Gastrocnemius medialis (tissue), 4 donors: ENCODE results near the gene HECTD4. TPM values are rescaled to one million over a fixed set of nuclear protein-coding genes. Genes with fewer than 3 reads are reported as not detected.

Source experiments
- ATAC-seq, 2 donors: fragments of 150-250 bp; one replicate each; pipeline ENCODE4 v1.9.1; 2016
- DNase-seq, 2 donors: peaks; one replicate each; pipeline ENCODE4 v3.0.0-alpha.2; 2019
- H3K27ac ChIP-seq, 4 donors: fragments of 200-600 bp; sonication (generic); 1 replicate in 1 of 4; 2 replicates in 3 of 4; pipeline ENCODE4 v1.5.1; 2016 to 2018; ENCODE audit warnings: mild to moderate bottlenecking in 2 of 4, moderate library complexity in 1 of 4
- H3K27me3 ChIP-seq, 3 donors: fragments of 200-600 bp; sonication (generic) in 2 of 3; 1 replicate in 1 of 3; 2 replicates in 2 of 3; pipeline versions ENCODE4 v1.5.1 to v1.6.0; 2016 to 2019; ENCODE audit warnings: mild to moderate bottlenecking in 1 of 3, moderate library complexity in 1 of 3
- H3K36me3 ChIP-seq, 2 donors: fragments of 200-600 bp; sonication (generic) in 1 of 2; one replicate each; pipeline ENCODE4 v1.5.1; 2017 to 2018
- H3K4me1 ChIP-seq, 2 donors: fragments of 200-600 bp; sonication (generic) in 1 of 2; one replicate each; pipeline ENCODE4 v1.5.1; 2016 to 2017; ENCODE audit warnings: mild to moderate bottlenecking in 2 of 2
- H3K4me3 ChIP-seq, 4 donors: fragments of 200-600 bp; sonication (generic) in 3 of 4; 1 replicate in 1 of 4; 2 replicates in 3 of 4; pipeline ENCODE4 v1.5.1; 2016 to 2019; ENCODE audit warnings: mild to moderate bottlenecking in 2 of 4
- H3K9me3 ChIP-seq, 3 donors: fragments of 200-600 bp; sonication (generic) in 2 of 3; 1 replicate in 1 of 3; 2 replicates in 2 of 3; pipeline ENCODE4 v1.5.1; 2016 to 2019
- POLR2A ChIP-seq, 2 donors: fragments of 450-650 bp; IDR thresholded peaks; one replicate each; pipeline ENCODE4 v1.6.1; 2017; ENCODE audit warnings: antibody characterized with exemption in 2 of 2, mild to moderate bottlenecking in 2 of 2, moderate library complexity in 2 of 2
- in situ Hi-C, 4 donors: fragments of 200-750 bp; cut with MboI; loops; one replicate each; pipeline versions ENCODE4 v1.15.0 to v1.8.0; 2017; ENCODE audit warnings: low sequenced_read_pairs in 4 of 4
- intact Hi-C: fragments of 100-400 bp; cut with DNase I; formaldehyde crosslinking; loops from one replicate; pipeline ENCODE4 v1.15.1; 2023; ENCODE audit warnings: low total_unique reads
- total RNA-seq, 4 donors: library from RNA; depleted of rRNA; stranded (reverse); fragments of >200 nt; gene quantifications; one replicate each; pipeline versions ENCODE4 v1.1.0 to v1.2.3, GENCODE V29; 2016
- TF ChIP-seq, protein P1 (sequence below), 5 experiments: fragments of 450-650 bp in 3 of 5; fragments of 200-600 bp in 2 of 5; sonication (generic) in 2 of 5; IDR thresholded peaks in 4 of 5; conservative IDR thresholded peaks in 1 of 5; 1 replicate in 4 of 5; 2 replicates in 1 of 5; pipeline ENCODE4 v1.5.1; 2016 to 2019; ENCODE audit warnings: antibody characterized with exemption in 5 of 5, mild to moderate bottlenecking in 3 of 5, moderate library complexity in 3 of 5

Gene HECTD4
- total RNA-seq, 4 donors from 2014 or later, result 12.9 to 23.3 (median 16.8) TPM

DNA sequence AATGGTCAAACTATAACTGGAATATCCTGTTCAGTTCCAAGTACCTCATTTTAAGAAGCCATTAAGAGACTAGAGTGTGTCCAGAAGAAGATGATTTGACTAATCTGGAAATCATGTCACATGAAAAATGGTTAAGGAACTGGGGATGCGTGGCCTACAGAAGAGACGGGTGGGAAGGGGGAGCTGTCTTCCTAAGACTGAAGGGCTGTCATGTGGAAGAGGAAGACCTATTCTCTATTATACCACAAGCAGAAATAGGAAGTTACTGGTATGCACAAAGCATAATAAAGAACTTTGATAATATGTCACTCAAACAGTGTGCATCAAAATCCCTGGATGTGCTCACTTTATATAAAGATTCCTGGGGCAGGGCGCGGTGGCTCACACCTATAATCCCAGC lies 50.3 kb downstream of the HECTD4 start:
- DNase-seq (no peak), ATAC-seq (no peak)
- Histone ChIP-seq H3K36me3 (no peaks in the 10 kb centered on the region), H3K27ac (no peak overlapping the region), H3K4me3 (no peak overlapping the region), H3K4me1 (peaks cover 13 to 29% of the 10 kb centered on the region in 2 donors), H3K27me3 (no peaks in the 10 kb centered on the region), H3K9me3 (no peaks in the 10 kb centered on the region)
- TF ChIP-seq POLR2A (IDR thresholded peaks at IDR 0.05), result no peak
- TF ChIP-seq, protein P1, sequence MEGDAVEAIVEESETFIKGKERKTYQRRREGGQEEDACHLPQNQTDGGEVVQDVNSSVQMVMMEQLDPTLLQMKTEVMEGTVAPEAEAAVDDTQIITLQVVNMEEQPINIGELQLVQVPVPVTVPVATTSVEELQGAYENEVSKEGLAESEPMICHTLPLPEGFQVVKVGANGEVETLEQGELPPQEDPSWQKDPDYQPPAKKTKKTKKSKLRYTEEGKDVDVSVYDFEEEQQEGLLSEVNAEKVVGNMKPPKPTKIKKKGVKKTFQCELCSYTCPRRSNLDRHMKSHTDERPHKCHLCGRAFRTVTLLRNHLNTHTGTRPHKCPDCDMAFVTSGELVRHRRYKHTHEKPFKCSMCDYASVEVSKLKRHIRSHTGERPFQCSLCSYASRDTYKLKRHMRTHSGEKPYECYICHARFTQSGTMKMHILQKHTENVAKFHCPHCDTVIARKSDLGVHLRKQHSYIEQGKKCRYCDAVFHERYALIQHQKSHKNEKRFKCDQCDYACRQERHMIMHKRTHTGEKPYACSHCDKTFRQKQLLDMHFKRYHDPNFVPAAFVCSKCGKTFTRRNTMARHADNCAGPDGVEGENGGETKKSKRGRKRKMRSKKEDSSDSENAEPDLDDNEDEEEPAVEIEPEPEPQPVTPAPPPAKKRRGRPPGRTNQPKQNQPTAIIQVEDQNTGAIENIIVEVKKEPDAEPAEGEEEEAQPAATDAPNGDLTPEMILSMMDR (IDR thresholded peaks at IDR 0.05 in 4 of 5, conservative IDR thresholded peaks at IDR 0.05 in 1 of 5), result no peak
- intact Hi-C loops, result no loop called here
- in situ Hi-C loops, result no loop called here

DNA sequence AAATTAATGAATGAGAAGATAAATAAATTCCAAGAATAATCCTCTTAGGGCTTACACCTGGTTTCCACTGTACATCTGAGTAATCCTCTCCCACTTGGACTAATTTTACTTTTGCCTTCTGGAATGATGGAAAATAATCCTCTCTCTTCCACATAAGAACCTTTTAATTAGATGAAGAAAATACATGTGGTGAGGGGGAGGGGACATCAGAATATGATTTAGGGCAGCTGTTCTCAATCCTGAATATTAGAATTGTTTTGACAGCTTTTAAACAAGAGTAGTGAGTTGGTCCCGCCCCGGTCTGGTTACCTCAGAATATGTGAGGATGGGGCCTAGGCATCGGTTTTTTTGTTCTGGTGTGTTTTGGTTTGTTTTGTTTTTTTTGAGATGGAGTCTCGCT lies 51.5 kb downstream of the HECTD4 start:
- no peak for DNase-seq
- no peaks in the 10 kb centered on the region for H3K27me3 ChIP-seq
- H3K4me3 ChIP-seq, result no peak overlapping the region
- intact Hi-C loops, result no loop called here
- no peaks in the 10 kb centered on the region for H3K36me3 ChIP-seq
- in situ Hi-C loops, result no loop called here
- ATAC-seq, result no peak
- H3K27ac ChIP-seq, result no peak overlapping the region
- TF ChIP-seq, protein P1 (IDR thresholded peaks at IDR 0.05 in 4 of 5, conservative IDR thresholded peaks at IDR 0.05 in 1 of 5), result no peak
- TF ChIP-seq POLR2A (IDR thresholded peaks at IDR 0.05), result no peak
- no peaks in the 10 kb centered on the region for H3K9me3 ChIP-seq
- peaks cover 13 to 33% of the 10 kb centered on the region in 2 donors for H3K4me1 ChIP-seq

DNA sequence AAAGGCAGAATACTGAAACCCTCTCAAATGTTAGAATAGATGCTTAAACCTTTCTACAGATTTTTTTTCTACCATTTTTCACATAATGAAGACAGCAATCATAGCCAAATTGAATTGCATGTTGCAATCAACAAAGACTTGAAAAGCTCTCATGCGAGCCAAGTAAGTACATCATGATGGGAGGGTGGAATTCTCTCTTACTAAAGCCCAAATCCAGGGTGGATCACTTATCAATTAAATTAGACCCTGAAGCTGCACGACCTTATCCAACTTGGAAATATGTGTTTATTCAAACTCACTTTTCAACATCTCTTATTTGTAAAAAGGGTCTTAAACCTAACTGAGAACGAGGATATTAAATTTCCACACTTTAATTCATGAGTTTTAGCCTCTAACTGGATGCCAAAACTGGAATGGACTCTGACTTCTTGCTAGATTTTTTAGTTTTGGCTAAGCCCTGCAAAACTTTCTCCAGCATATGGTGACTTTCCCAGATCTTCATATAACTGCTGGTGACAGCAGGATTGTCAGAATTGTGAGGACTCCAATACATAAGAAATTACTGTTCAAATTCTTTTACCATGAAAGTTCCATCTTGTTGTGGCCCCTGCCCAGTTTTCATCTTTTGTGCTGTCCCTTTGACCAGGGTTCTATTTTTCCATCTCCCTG lies 53.6 kb downstream of the HECTD4 start:
- no peak for ATAC-seq

DNA sequence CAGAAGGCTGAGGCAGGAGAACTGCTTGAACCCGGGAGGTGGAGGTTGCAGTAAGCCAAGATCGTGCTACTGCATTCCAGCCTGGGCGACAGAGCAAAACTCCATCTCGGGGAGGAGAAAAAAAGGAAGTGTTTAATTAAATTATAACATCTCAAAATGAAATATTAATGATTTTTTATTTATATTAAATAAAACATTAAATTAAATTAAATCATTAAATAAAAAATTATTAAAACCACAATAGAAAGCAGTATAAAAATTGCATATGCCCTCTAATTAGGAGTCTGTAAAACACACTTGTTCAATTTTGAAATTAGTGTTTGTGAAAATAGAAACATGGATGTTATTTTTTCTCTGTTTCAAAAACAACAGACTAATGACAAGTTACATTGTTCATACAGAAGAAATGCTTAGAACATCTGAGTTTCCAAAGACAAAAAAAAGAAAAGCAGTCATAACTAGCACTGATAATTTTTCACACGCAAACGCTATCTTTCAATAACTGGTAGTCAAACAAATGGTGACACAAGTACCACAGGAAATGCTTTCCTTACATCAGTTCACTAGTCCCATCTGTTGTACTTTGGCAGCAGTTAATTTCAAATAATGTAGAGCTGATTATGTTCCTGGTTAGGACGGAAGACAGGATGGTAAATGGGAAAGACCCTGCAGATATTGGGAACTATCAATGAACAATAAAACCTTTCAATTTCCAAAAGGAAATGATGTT lies 54.9 kb downstream of the HECTD4 start:
- Histone ChIP-seq H3K27me3 (no peaks in the 10 kb centered on the region), H3K9me3 (no peaks in the 10 kb centered on the region)
- in situ Hi-C loops, result no loop called here

More for the DNA sequence above, 53.6 kb downstream of the HECTD4 start:
- intact Hi-C loops, result no loop called here
- no peak for DNase-seq
- H3K36me3 ChIP-seq, result no peaks in the 10 kb centered on the region
- H3K4me1 ChIP-seq, result peaks cover 26 to 41% of the 10 kb centered on the region in 2 donors
- H3K4me3 ChIP-seq, result no peak overlapping the region
- in situ Hi-C loops, result no loop called here
- H3K9me3 ChIP-seq, result no peaks in the 10 kb centered on the region
- TF ChIP-seq POLR2A (IDR thresholded peaks at IDR 0.05), result no peak
- TF ChIP-seq, protein P1 (IDR thresholded peaks at IDR 0.05 in 4 of 5, conservative IDR thresholded peaks at IDR 0.05 in 1 of 5), result no peak
- H3K27me3 ChIP-seq, result no peaks in the 10 kb centered on the region
- H3K27ac ChIP-seq, result no peak overlapping the region

More for the DNA sequence above, 54.9 kb downstream of the HECTD4 start:
- ATAC-seq (no peak), DNase-seq (no peak)
- Histone ChIP-seq H3K27ac (no peak overlapping the region), H3K36me3 (no peaks in the 10 kb centered on the region), H3K4me1 (peaks cover 22 to 36% of the 10 kb centered on the region in 2 donors), H3K4me3 (no peak overlapping the region)
- intact Hi-C loops, result no loop called here
- TF ChIP-seq, protein P1 (IDR thresholded peaks at IDR 0.05 in 4 of 5, conservative IDR thresholded peaks at IDR 0.05 in 1 of 5), result no peak
- no peak for TF ChIP-seq POLR2A (IDR thresholded peaks at IDR 0.05)
